Measurements from ENCODE around the gene PRKAG1. TPM values are rescaled to one million over a fixed set of nuclear protein-coding genes. Genes with fewer than 3 reads are reported as not detected.

Gene PRKAG1
- total RNA-seq, 1 experiment from 2014 or later = 57.3 TPM

DNA sequence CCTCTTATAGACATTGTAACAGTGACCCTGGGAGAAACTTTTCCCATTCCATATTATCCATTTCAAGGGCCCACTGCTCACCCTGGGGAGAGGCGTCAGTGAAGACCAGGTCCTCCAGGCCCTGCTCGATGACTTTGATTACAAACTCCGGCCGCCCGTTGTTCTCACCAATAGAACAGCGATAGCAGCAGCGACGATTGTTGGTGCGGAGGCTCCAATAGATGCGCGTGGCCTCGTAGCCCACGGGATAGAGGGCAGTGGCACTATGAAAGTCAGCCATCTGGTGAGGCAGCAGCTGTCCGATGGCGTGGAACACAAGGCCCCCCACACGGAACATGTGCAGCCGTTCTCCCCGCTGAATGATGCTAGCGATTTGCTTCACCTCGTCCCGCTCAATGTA is 7.5 kb upstream of the PRKAG1 start:
- no peak overlapping the region for H3K4me3 ChIP-seq (ENCODE audit: low read depth in 2 of 2, low read length in 2 of 2)
- in situ Hi-C loops (cut with HindIII; ENCODE audit: low pct_unique_long_range_greater_than_20kb, low sequenced_read_pairs) = no loop called here
- no peak for DNase-seq (ENCODE audit: low read depth, low spot score)
- no peaks in the 10 kb centered on the region for H3K9me3 ChIP-seq (ENCODE audit: control insufficient read depth, insufficient read depth, low read depth, low read length)
- no peak overlapping the region for H3K27ac ChIP-seq (ENCODE audit: low read length)
- ATAC-seq = no peak
- intact Hi-C loops (cut with micrococcal nuclease; ENCODE audit: unreplicated experiment) = no loop called here
- peaks cover 41% of the 10 kb centered on the region for H3K36me3 ChIP-seq (ENCODE audit: control insufficient read depth, insufficient read depth, low read length)
- BruUV-seq (replicated peaks) = no TSS peak
- TF ChIP-seq, protein P1, sequence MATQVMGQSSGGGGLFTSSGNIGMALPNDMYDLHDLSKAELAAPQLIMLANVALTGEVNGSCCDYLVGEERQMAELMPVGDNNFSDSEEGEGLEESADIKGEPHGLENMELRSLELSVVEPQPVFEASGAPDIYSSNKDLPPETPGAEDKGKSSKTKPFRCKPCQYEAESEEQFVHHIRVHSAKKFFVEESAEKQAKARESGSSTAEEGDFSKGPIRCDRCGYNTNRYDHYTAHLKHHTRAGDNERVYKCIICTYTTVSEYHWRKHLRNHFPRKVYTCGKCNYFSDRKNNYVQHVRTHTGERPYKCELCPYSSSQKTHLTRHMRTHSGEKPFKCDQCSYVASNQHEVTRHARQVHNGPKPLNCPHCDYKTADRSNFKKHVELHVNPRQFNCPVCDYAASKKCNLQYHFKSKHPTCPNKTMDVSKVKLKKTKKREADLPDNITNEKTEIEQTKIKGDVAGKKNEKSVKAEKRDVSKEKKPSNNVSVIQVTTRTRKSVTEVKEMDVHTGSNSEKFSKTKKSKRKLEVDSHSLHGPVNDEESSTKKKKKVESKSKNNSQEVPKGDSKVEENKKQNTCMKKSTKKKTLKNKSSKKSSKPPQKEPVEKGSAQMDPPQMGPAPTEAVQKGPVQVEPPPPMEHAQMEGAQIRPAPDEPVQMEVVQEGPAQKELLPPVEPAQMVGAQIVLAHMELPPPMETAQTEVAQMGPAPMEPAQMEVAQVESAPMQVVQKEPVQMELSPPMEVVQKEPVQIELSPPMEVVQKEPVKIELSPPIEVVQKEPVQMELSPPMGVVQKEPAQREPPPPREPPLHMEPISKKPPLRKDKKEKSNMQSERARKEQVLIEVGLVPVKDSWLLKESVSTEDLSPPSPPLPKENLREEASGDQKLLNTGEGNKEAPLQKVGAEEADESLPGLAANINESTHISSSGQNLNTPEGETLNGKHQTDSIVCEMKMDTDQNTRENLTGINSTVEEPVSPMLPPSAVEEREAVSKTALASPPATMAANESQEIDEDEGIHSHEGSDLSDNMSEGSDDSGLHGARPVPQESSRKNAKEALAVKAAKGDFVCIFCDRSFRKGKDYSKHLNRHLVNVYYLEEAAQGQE (IDR thresholded peaks at IDR 0.05; ENCODE audit: insufficient read depth in 1 of 2, low read depth in 2 of 2, low read length in 1 of 2) = no peak
- TF ChIP-seq POLR2AphosphoS5 (IDR thresholded peaks at IDR 0.05; ENCODE audit: low read depth, low read length) (no peak), SIN3A (IDR thresholded peaks at IDR 0.05; ENCODE audit: borderline replicate concordance, insufficient read depth, low read depth, low read length) (no peak), TCF7L2 (IDR thresholded peaks at IDR 0.05; ENCODE audit: low read depth, low read length) (no peak)
- TF ChIP-seq, protein P2, sequence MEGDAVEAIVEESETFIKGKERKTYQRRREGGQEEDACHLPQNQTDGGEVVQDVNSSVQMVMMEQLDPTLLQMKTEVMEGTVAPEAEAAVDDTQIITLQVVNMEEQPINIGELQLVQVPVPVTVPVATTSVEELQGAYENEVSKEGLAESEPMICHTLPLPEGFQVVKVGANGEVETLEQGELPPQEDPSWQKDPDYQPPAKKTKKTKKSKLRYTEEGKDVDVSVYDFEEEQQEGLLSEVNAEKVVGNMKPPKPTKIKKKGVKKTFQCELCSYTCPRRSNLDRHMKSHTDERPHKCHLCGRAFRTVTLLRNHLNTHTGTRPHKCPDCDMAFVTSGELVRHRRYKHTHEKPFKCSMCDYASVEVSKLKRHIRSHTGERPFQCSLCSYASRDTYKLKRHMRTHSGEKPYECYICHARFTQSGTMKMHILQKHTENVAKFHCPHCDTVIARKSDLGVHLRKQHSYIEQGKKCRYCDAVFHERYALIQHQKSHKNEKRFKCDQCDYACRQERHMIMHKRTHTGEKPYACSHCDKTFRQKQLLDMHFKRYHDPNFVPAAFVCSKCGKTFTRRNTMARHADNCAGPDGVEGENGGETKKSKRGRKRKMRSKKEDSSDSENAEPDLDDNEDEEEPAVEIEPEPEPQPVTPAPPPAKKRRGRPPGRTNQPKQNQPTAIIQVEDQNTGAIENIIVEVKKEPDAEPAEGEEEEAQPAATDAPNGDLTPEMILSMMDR (IDR thresholded peaks at IDR 0.05) = no peak
- POLR2A ChIA-PET = no interaction called here
- CTCF ChIA-PET = no interaction called here
- H3K4me1 ChIP-seq (ENCODE audit: control insufficient read depth, insufficient read depth, low read length) = no peaks in the 10 kb centered on the region
- H3K27me3 ChIP-seq (ENCODE audit: control insufficient read depth, insufficient read depth, low read length) = no peaks in the 10 kb centered on the region

DNA sequence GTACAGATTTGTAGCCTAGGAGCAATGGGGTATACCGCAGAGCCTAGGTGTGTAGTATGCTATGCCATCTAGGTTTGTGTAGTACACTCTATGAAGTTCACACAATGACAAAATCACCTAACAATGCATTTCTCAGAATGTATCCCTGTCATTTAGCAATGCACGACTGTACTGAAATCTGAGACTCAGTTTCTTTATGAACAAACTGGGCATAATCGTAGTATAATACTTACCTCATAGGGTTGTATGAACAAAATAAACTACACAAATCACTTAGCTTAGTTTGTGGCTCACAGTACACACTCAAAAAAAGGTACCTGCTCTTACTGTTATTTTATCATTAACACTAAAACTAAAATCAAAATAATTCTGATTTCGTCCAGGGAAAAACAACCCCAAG is 6.9 kb upstream of the PRKAG1 start:
- no TSS peak for BruUV-seq (replicated peaks)
- H3K4me3 ChIP-seq (ENCODE audit: low read depth in 2 of 2, low read length in 2 of 2) = no peak overlapping the region
- no peak for TF ChIP-seq TCF7L2 (IDR thresholded peaks at IDR 0.05; ENCODE audit: low read depth, low read length)
- TF ChIP-seq, protein P1 (IDR thresholded peaks at IDR 0.05; ENCODE audit: insufficient read depth in 1 of 2, low read depth in 2 of 2, low read length in 1 of 2) = no peak
- no peak for TF ChIP-seq POLR2AphosphoS5 (IDR thresholded peaks at IDR 0.05; ENCODE audit: low read depth, low read length)
- TF ChIP-seq, protein P2 (IDR thresholded peaks at IDR 0.05) = no peak
- no peak for TF ChIP-seq SIN3A (IDR thresholded peaks at IDR 0.05; ENCODE audit: borderline replicate concordance, insufficient read depth, low read depth, low read length)
- H3K27me3 ChIP-seq (ENCODE audit: control insufficient read depth, insufficient read depth, low read length) = no peaks in the 10 kb centered on the region
- in situ Hi-C loops (cut with HindIII; ENCODE audit: low pct_unique_long_range_greater_than_20kb, low sequenced_read_pairs) (no loop called here), intact Hi-C loops (cut with micrococcal nuclease; ENCODE audit: unreplicated experiment) (no loop called here)
- H3K36me3 ChIP-seq (ENCODE audit: control insufficient read depth, insufficient read depth, low read length) = peaks cover 41% of the 10 kb centered on the region
- H3K27ac ChIP-seq (ENCODE audit: low read length) = no peak overlapping the region
- ATAC-seq (no peak), DNase-seq (ENCODE audit: low read depth, low spot score) (no peak)
- H3K9me3 ChIP-seq (ENCODE audit: control insufficient read depth, insufficient read depth, low read depth, low read length) = no peaks in the 10 kb centered on the region
- 0 out of 2 replicates have a peak, but pooled peaks cover 2% of the 10 kb centered on the region for H3K4me1 ChIP-seq (ENCODE audit: control insufficient read depth, insufficient read depth, low read length)
- ChIA-PET POLR2A (no interaction called here), CTCF (no interaction called here)

All from Panc1 (cell line).